Measurements from ENCODE around the gene LCN6. TPM values are rescaled to one million over a fixed set of nuclear protein-coding genes. Genes with fewer than 3 reads are reported as not detected.

LCN6 gene
- total RNA-seq, 2 donors from 2014 or later, result not detected

DNA sequence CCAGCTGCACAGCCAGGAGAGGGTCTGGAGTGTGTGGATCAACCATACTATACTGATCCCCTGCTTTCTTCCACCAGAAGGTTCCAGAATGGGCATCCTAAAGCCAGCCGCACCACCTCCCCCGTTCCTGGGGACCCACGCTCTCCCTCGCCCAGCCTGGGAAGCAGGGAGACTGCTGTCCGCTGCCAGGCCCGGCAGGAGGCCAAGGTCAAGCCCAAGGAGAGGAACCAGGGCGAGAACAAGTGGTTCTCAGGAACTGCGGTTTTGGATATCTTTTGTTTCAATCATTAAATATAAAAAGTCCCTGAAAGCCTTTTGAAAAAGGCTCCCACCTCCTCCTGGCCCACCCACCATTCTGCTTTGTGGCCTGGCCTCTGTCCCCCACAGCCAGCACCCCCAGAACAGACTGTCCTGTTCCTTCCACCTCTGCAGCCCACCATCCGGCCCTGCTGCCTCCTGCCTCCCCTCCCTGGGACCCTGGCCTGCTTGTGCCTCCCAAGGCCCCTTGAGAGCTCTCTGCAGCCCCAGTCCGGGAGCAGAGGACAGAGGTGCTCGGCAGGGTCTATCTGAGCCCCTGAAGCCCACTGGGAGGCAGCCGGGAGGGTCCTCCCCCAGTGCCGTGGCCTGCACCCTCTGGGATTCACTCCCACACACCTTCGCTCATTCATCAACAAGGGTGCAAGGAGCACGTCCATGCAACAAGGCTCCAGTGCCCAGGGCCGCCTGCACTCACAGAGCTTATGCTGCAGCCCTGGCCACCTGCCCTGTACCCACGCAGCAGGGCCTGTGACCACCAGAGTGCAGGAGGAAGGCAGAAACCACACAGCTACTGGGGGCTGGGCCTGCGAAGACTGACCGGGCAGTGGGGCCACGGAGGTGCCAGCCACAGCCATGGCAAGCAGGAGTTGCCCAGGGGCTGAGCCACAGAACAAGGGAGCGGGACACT, 614 bp upstream of the LCN6 start:
- Mint-ChIP-seq H3K27me3 (peaks cover 9 to 10% of the 10 kb centered on the region in 2 donors), H3K4me3 (no peak overlapping the region), H3K27ac (no peak overlapping the region), H3K4me1 (ENCODE audit: low read depth in 2 of 2) (peaks cover 0 to 5% of the 10 kb centered on the region in 2 donors), H3K36me3 (peaks cover 16% of the 10 kb centered on the region), H3K9me3 (peaks cover 8% of the 10 kb centered on the region)
- DNase-seq (ENCODE audit: low spot score) (no peak), ATAC-seq (no peak)

DNA sequence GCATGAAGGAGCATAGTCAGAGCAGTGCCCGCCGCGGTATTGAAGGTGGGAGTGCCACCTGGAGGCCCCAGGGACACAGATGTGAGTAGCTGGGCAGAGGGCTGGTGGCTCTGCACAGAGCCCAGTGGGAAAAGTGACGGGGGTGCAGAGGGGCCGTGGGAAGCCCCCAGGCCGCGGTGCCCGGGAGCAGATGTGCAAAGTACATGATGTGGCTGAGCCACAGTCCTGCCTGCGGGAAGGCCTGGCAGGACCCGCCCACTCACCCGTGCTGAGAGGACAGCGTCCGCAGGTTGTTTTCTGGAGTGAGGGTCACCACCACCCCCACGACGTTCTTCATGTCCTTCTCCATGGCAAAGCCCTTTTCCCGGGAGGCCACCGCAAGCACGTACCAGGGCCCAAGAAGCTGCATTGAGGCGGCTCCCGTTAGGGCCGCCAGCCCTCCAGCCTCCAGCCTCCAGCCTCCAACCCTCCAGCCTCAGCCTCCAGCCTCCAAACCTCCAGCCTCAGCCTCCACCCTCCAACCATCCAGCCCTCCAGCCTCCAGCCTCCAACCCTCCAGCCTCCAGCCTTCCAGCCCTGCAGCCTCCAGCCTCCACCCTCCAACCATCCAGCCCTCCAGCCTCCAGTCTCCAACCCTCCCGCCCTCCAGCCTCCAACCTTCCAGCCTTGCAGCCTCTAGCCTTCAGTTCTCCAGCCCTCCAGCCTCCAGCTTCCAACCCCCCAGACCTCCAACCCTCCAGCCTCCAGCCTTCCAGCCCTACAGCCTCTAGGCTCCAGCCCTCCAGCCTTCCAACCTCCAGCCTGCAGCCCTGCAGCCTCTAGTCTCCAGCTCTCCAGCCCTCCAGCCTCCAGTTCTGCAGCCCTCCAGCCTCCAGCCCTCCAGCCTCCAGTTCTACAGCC, 914 bp downstream of the LCN6 start:
- peaks cover 10% of the 10 kb centered on the region for H3K36me3 Mint-ChIP-seq
- H3K9me3 Mint-ChIP-seq, result peaks cover 4% of the 10 kb centered on the region
- no peak for DNase-seq (ENCODE audit: low spot score)
- no peak overlapping the region for H3K4me3 Mint-ChIP-seq
- H3K27ac Mint-ChIP-seq, result no peak overlapping the region
- H3K27me3 Mint-ChIP-seq, result peaks cover 3 to 7% of the 10 kb centered on the region in 2 donors
- ATAC-seq, result no peak
- peaks cover 0 to 5% of the 10 kb centered on the region in 2 donors for H3K4me1 Mint-ChIP-seq (ENCODE audit: low read depth in 2 of 2)

DNA sequence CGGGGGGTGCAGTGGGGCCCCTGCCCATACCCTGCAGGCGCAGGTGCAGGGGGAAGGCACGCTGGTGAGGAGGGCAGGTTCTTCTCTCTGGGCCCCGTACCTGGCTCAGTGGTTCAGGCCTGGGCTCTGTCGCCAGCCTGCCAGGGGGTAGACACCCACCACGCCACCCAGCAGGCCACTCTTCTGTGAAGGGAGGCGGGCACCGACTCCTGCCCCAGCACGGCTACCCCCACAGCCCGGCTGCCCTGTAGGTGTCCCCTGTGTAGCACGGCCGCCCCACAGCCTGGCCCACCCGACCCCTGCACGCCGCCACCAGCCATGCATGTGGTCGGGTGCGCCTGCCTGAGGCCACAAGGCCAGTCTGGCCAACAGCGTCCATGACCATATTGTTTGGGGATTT, 1.7 kb downstream of the LCN6 start:
- Mint-ChIP-seq H3K4me1 (ENCODE audit: low read depth in 2 of 2) (peaks cover 0 to 5% of the 10 kb centered on the region in 2 donors), H3K36me3 (peaks cover 3% of the 10 kb centered on the region), H3K9me3 (peaks cover under 1% of the 10 kb centered on the region), H3K4me3 (no peak overlapping the region), H3K27ac (no peak overlapping the region), H3K27me3 (peaks cover 0 to 6% of the 10 kb centered on the region in 2 donors)
- ATAC-seq, result no peak
- DNase-seq (ENCODE audit: low spot score), result no peak

DNA sequence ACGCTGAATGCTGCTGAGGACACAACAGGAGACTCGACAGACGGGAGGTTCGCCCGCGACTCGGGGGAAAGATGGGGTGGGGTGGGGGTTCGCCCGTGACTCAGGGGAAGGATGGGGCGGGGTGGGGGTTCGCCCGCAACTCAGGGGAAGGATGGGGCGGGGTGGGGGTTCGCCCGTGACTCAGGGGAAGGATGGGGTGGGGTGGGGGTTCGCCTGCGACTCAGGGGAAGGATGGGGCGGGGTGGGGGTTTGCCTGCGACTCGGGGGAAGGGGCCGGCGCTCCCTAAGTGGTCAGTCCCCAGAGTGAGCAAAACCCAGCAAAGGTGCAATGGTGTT, 2.2 kb downstream of the LCN6 start:
- Mint-ChIP-seq H3K36me3 (no peaks in the 10 kb centered on the region), H3K27ac (no peak overlapping the region), H3K4me3 (no peak overlapping the region), H3K4me1 (ENCODE audit: low read depth in 2 of 2) (peaks cover 0 to 5% of the 10 kb centered on the region in 2 donors), H3K27me3 (peaks cover 0 to 8% of the 10 kb centered on the region in 2 donors), H3K9me3 (no peaks in the 10 kb centered on the region)
- no peak for DNase-seq (ENCODE audit: low spot score)
- ATAC-seq, result no peak

DNA sequence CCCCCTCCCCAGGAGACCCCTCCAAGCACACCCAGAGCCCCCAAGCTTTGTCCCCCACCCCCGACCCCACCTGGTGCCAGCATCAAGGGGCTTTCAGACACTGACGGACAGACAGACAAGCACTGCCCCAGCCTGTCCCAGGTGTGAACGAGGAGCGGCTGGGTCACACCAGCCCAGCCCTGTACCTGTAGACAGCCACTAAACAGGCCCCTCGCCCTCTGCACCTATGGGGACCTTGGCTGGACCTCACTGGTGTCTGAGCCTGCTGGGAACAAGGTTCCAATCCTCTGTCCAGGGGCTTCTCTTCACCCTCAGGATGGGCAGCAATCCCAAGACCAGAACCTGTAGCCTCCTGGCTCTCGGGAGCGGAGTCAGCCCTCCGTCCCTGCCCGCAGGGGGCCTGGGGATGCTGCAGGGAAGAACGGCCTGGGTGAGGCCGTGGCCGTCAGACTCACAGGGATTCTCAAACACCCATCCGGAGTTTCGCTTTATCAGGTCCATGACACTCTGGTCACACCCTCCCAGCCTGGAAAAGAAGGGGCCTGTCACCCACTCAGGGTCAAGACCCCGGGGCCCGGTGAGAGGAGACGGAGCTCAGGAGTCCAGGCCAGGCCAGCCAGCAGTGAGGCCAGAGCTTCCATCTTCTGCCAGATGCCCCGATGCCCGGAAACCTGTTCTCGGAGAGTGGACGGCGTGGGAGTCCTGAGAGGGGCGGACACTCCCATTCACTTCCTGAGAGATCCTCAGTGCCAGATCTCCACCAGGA, 2.8 kb downstream of the LCN6 start:
- no peak for ATAC-seq
- Mint-ChIP-seq H3K36me3 (no peaks in the 10 kb centered on the region), H3K27ac (no peak overlapping the region), H3K4me1 (ENCODE audit: low read depth in 2 of 2) (peaks cover 0 to 2% of the 10 kb centered on the region in 2 donors), H3K27me3 (peaks cover 0 to 3% of the 10 kb centered on the region in 2 donors), H3K4me3 (no peak overlapping the region), H3K9me3 (no peaks in the 10 kb centered on the region)
- DNase-seq (ENCODE audit: low spot score), result no peak

DNA sequence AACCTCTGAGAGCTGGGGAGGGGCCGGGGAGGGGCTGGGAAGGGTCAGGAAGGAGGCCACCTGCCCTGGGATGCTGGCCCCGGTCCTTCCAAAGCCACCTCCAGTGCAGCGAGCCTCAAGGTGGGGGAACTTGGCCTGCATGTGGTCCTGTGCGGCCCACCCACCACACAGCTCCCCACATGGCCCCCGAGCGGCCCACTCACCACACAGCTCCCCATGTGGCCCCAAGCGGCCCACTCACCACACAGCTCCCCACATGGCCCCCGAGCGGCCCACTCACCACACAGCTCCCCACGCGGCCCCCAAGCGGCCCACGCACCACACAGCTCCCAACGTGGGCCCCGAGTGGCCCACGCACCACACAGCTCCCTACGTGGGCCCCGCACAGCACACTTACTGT, 3.6 kb downstream of the LCN6 start:
- no peak overlapping the region for H3K4me3 Mint-ChIP-seq
- H3K4me1 Mint-ChIP-seq (ENCODE audit: low read depth in 2 of 2), result no peaks in the 10 kb centered on the region
- ATAC-seq (no peak), DNase-seq (ENCODE audit: low spot score) (no peak)
- H3K36me3 Mint-ChIP-seq, result no peaks in the 10 kb centered on the region
- H3K27ac Mint-ChIP-seq, result no peak overlapping the region
- no peaks in the 10 kb centered on the region for H3K9me3 Mint-ChIP-seq
- H3K27me3 Mint-ChIP-seq, result peaks cover 0 to 2% of the 10 kb centered on the region in 2 donors

DNA sequence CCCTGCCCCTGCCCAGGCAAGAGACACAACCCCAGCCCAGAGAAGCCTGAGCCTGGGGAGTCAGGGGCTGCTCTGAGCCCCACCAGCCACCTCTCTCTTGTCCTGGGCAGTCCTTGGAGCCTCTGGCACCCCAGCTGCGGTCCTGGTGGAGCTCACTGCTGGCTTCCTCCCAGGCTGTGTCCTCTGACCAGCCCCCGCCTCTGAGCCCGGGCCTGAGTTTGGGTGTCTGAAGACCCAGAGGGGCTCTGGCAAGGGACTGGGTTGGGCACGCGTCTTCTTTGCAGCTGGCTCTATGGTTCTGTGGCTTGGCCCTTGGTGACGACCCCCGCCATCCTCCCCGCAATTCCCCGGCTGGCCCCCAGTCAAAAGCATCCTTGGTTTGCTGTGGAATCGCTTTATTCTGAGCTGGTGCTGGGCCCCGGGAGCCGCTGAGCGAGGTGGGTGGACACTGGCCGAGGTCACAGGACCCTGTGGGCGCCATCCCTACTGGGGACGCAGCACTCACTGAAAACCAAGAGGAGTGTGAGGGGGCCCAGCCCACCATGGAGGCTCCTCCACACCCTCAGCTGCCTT, 4.6 kb downstream of the LCN6 start:
- H3K27ac Mint-ChIP-seq, result no peak overlapping the region
- no peaks in the 10 kb centered on the region for H3K36me3 Mint-ChIP-seq
- H3K4me3 Mint-ChIP-seq, result no peak overlapping the region
- no peaks in the 10 kb centered on the region for H3K9me3 Mint-ChIP-seq
- ATAC-seq, result no peak
- no peaks in the 10 kb centered on the region for H3K4me1 Mint-ChIP-seq (ENCODE audit: low read depth in 2 of 2)
- peaks cover 0 to 2% of the 10 kb centered on the region in 2 donors for H3K27me3 Mint-ChIP-seq
- no peak for DNase-seq (ENCODE audit: low spot score)

DNA sequence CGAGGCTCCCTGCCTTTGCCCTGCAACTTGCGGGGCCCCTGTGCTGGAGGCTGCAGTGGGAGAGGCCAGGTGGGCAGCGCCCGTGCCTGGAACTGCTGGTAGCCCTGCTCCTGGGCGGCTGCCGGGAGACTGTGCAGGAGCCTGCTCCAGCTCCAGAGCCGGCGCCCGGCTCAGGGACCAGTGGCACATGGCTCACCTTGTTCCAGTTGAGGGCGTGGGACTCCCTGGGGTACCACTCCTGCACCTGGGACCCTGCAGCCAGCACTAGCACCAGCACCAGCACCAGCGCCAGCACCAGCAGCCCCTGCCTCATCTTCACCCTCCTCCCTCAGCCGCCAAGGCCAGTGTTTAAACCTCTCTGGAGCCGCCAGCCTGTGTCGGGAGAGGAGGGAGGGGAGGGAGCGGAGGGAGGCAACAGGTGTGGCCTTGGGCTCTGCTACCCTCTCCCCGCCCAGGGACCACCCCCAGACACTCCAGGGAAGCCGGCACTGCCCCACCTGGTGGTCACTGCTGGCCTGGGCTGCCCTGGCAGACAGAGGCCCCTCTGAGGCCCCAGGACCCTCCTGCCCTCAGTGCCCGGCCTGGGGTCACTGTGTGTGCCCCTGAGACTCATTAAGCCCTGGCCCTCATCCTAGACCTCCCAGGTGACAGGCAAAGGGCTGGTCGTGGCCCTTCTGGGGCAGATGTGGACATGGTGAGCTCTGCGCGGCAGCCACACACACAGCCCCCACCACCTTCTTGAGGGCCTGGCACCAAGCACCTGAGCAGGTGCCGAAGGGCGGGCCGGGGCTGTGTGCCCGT, 5.5 kb downstream of the LCN6 start, which contains the start of gene LCN10:
Gene LCN10 (minus strand): TSS at position 350 of the 801 bp plus-strand sequence. CDS start 37 bp downstream, at position 313.
- Mint-ChIP-seq H3K27ac (no peak within 1 kb of the TSS), H3K9me3 (no peaks in the 10 kb centered on the region), H3K27me3 (peaks cover 0 to 2% of the 10 kb centered on the region in 2 donors), H3K4me3 (no peak within 1 kb of the TSS), H3K4me1 (ENCODE audit: low read depth in 2 of 2) (no peaks in the 10 kb centered on the region), H3K36me3 (no peaks in the 10 kb centered on the region)
- ATAC-seq (no peak), DNase-seq (ENCODE audit: low spot score) (no peak)

DNA sequence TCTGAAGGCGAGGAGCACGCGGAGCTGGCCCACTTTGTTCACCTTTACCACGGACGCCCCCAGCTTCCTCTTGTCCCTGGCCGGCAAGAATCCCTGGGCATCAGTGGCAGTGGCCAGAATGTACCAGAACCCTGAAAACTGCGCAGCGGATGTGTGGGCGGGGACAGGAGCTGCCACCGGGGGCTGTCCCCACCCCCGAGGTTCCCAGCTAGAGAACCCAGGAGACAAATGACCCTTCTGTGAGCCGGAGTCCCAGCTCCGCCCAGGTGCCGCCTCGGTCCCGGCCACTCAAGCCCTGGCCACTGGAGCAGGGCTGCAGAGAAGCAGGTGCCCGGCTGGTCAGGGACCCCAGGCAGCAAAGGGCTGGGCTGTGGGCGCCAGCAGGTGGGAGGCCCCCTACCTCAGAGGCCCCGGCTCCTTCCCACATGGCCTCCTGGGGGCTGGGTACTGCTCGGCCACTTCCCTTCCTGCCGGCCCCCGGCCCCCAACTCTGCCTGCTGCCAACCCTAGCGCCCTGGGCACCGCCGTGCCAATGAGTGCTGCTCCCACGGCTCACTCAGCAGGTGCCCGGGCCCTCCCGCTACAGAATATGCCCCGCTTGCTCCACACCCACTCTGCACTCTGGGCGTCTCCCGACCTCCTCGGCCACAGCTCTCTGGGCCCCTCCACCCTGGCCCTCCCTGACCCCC, 6.3 kb downstream of the LCN6 start:
- no peaks in the 10 kb centered on the region for H3K36me3 Mint-ChIP-seq
- ATAC-seq, result peak in 1 of 2 donors; percentile 51
- DNase-seq (ENCODE audit: low spot score), result no peak
- peaks cover 0 to 2% of the 10 kb centered on the region in 2 donors for H3K27me3 Mint-ChIP-seq
- H3K9me3 Mint-ChIP-seq, result no peaks in the 10 kb centered on the region
- H3K4me1 Mint-ChIP-seq (ENCODE audit: low read depth in 2 of 2), result no peaks in the 10 kb centered on the region
- no peak overlapping the region for H3K4me3 Mint-ChIP-seq
- H3K27ac Mint-ChIP-seq, result no peak overlapping the region

DNA sequence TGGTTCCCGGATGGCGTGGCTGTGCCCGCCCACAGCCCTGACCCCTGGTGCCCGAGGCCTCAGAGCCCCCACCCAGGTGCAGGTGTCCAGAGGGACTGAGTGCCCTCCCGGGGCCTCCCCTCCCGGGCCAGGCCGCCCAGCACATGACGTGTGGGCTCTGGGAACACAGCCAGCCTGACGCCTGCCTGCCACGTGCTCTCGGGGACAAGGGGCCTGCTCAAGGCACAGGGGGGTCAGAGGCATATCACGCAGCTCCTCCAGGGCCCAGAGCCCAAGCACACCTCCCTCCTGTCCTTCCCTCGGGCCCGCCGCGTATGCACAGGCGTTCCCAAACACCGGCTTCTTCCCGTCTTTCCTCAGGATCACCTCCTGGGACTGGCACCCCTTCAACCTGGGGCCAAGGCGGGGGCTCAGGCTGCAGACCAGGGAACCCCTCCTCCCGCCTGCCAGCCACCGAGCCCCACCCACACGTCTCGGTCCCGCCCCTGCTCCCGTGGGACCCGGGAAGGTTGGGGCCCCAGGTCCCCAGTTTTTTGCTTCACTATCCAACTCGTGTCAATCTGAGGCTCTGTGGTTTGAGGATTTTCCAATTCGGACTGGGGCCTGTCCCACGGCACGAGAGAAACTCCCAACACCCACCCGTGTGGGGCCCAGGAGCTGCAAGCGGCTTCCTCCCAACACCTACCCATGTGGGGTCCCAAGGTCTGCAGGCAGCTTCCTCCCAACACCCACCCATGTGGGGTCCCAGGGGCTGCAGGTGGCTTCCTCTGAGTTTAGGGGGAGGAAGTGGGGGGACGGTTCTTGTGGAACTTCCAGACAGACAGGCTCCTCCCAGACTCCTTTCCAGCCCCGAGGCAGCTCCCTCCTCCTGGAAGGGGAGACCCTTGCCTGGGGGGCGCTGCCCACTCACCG, 7.1 kb downstream of the LCN6 start:
- no peaks in the 10 kb centered on the region for H3K36me3 Mint-ChIP-seq
- no peak overlapping the region for H3K27ac Mint-ChIP-seq
- no peak for DNase-seq (ENCODE audit: low spot score)
- no peak overlapping the region for H3K4me3 Mint-ChIP-seq
- H3K9me3 Mint-ChIP-seq, result no peaks in the 10 kb centered on the region
- no peaks in the 10 kb centered on the region for H3K4me1 Mint-ChIP-seq (ENCODE audit: low read depth in 2 of 2)
- H3K27me3 Mint-ChIP-seq, result peaks cover 0 to 2% of the 10 kb centered on the region in 2 donors
- ATAC-seq, result no peak

DNA sequence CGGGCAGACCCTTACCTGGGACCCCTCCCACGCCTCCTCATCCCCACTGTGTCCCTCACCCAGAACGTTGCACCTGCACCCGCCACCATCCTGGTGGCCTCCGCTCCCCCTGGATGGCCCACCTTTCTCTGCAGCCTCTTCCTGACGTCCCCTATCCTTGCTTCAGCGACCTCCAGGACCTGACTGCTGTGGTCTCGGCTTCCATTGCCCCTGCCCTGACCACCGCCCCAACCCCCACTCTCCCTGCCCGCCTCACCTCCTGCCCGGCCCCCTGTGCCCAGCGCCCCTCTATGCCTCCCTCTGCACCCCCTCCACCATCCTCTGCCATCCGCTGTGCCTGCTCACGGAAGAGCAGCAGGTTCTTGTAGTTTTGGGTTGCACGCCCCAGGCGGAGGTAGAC, 7.8 kb downstream of the LCN6 start:
- Mint-ChIP-seq H3K36me3 (no peaks in the 10 kb centered on the region), H3K27me3 (peaks cover 0 to 2% of the 10 kb centered on the region in 2 donors), H3K9me3 (no peaks in the 10 kb centered on the region), H3K4me1 (ENCODE audit: low read depth in 2 of 2) (no peaks in the 10 kb centered on the region), H3K27ac (no peak overlapping the region), H3K4me3 (no peak overlapping the region)
- DNase-seq (ENCODE audit: low spot score), result no peak
- ATAC-seq, result no peak
